ENCODE data around the gene CYBC1.

DNA sequence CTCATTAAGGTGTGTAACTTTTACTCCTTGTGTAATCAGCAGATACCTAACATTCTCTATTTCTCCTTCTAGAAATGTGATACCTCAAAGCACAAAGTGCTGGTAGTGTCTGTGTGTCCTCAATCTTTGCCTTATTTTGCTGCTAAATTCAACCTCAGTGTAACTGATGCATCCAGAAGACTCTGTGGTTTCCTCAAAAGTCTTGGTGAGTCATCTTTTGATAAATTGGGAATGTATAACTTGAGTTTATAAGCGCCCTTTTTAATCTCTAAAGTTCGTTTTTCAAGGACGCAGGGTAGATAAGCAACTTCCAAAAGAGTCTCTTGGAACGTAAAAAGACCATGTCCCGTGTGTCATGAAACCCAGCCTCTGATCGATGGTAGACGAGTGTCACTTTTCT is 18.1 kb upstream of the CYBC1 start:
- TF ChIP-seq, protein P1, sequence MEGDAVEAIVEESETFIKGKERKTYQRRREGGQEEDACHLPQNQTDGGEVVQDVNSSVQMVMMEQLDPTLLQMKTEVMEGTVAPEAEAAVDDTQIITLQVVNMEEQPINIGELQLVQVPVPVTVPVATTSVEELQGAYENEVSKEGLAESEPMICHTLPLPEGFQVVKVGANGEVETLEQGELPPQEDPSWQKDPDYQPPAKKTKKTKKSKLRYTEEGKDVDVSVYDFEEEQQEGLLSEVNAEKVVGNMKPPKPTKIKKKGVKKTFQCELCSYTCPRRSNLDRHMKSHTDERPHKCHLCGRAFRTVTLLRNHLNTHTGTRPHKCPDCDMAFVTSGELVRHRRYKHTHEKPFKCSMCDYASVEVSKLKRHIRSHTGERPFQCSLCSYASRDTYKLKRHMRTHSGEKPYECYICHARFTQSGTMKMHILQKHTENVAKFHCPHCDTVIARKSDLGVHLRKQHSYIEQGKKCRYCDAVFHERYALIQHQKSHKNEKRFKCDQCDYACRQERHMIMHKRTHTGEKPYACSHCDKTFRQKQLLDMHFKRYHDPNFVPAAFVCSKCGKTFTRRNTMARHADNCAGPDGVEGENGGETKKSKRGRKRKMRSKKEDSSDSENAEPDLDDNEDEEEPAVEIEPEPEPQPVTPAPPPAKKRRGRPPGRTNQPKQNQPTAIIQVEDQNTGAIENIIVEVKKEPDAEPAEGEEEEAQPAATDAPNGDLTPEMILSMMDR (IDR thresholded peaks at IDR 0.05 in 2 of 3, conservative IDR thresholded peaks at IDR 0.05 in 1 of 3; ENCODE audit: borderline replicate concordance in 1 of 3, insufficient read depth in 1 of 3, low read depth in 2 of 3, low read length in 2 of 3), result no peak
- no peak for TF ChIP-seq POLR2AphosphoS5 (IDR thresholded peaks at IDR 0.05; ENCODE audit: low read depth, low read length)
- TF ChIP-seq, protein P2, sequence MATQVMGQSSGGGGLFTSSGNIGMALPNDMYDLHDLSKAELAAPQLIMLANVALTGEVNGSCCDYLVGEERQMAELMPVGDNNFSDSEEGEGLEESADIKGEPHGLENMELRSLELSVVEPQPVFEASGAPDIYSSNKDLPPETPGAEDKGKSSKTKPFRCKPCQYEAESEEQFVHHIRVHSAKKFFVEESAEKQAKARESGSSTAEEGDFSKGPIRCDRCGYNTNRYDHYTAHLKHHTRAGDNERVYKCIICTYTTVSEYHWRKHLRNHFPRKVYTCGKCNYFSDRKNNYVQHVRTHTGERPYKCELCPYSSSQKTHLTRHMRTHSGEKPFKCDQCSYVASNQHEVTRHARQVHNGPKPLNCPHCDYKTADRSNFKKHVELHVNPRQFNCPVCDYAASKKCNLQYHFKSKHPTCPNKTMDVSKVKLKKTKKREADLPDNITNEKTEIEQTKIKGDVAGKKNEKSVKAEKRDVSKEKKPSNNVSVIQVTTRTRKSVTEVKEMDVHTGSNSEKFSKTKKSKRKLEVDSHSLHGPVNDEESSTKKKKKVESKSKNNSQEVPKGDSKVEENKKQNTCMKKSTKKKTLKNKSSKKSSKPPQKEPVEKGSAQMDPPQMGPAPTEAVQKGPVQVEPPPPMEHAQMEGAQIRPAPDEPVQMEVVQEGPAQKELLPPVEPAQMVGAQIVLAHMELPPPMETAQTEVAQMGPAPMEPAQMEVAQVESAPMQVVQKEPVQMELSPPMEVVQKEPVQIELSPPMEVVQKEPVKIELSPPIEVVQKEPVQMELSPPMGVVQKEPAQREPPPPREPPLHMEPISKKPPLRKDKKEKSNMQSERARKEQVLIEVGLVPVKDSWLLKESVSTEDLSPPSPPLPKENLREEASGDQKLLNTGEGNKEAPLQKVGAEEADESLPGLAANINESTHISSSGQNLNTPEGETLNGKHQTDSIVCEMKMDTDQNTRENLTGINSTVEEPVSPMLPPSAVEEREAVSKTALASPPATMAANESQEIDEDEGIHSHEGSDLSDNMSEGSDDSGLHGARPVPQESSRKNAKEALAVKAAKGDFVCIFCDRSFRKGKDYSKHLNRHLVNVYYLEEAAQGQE (IDR thresholded peaks at IDR 0.05; ENCODE audit: low read depth), result no peak
- no peak for TF ChIP-seq SRF (IDR thresholded peaks at IDR 0.05; ENCODE audit: low read depth)
- TF ChIP-seq SIN3A (IDR thresholded peaks at IDR 0.05; ENCODE audit: low read depth), result no peak
- TF ChIP-seq JUND (IDR thresholded peaks at IDR 0.05), result no peak
- no peak for TF ChIP-seq POLR2A (IDR thresholded peaks at IDR 0.05; ENCODE audit: borderline replicate concordance, extremely low read depth, insufficient read depth, insufficient read length)
- TF ChIP-seq YY1 (IDR thresholded peaks at IDR 0.05; ENCODE audit: extremely low read depth, insufficient replicate concordance, low read depth, low read length), result no peak
- TF ChIP-seq TCF7L2 (IDR thresholded peaks at IDR 0.05; ENCODE audit: borderline replicate concordance, extremely low read depth, insufficient read depth, insufficient read length), result no peak
- TF ChIP-seq, protein P3, sequence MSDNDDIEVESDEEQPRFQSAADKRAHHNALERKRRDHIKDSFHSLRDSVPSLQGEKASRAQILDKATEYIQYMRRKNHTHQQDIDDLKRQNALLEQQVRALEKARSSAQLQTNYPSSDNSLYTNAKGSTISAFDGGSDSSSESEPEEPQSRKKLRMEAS (IDR thresholded peaks at IDR 0.05), result no peak

Measured in HCT116 (cell line).